Measurements from ENCODE around the gene RPL6.

GRCh38 chr12:112357214-112357613 lies 52.2 kb downstream of the RPL6 start:
- TF ChIP-seq POLR2A (IDR thresholded peaks at IDR 0.05) (no peak), POLR2AphosphoS5 (IDR thresholded peaks at IDR 0.05) (no peak), CTCF (IDR thresholded peaks at IDR 0.05) (no peak)
